NOMO-1 (cell line): ENCODE results near the gene ZNF296.

Source experiments
- DNase-seq, 2 experiments: peaks; one replicate each; lab custom pipeline; 2025; ENCODE audit not compliant: unreplicated experiment in 2 of 2; lab: John Stamatoyannopoulos, UW

The ZNF296 gene

DNA sequence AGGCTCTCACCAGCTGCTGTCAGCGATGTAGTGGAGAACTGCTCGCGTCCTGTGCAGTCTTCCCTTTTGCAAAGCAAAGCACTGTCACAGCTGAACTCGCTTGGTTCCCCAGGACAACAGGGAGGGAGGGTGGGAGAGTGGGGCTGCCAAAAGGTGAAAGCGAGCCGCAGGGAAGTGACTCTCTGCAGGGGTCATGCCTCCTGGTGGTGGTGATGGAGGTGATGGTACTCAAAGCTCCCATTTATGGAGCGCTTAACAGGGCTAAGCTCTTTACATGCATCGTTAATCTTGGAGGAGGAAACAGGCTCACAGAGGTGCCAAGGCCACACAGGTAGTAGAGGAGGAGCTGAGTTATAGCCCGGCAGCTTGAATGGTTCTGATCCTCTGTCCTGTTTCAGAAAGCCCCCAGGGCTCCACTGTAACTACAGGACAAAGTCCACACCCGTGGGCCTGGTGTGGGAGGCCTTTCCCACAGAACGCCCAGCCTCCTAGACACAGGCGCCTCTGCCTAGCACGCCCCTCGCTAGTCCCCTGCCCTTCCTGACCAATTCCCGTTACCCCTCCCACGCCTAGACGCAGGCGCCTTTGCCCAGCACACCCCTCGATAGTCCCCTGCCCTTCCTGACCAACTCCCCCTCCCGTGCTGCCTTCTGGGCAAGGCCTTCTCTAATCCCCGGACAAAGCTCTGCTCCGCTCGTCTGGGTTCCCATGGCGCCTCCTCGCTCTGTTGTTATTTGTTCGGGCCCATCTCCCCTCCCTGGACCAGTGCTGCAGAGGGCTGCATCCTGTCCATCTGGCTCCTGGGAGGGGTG, 27.4 kb upstream of the ZNF296 start:
- no peak for DNase-seq

DNA sequence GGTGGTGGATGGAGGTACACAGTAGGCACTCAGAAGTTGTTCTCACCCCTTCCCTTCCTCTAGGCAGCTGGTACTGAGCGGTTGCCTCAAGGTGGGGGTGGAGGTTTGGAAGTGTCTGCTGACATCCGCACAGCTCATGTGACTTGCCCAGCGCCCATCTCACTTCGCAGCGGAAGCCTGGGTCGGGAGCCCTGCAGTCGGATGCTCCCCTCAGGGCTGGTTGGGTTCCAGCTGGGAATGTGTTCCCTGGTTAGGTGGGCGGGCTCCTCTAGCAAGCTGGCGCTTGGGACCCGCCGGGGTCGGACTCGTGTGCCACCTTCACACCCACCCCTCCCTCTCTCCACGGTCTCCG, 26.9 kb upstream of the ZNF296 start:
- DNase-seq, result no peak

GRCh38 chr19:45102481-45102880, 26.2 kb upstream of the ZNF296 start:
- DNase-seq, result no peak

- DNase-seq, result no peak
These were observed 25.5 kb upstream of the ZNF296 start for GRCh38 chr19:45101806-45102205.

DNA sequence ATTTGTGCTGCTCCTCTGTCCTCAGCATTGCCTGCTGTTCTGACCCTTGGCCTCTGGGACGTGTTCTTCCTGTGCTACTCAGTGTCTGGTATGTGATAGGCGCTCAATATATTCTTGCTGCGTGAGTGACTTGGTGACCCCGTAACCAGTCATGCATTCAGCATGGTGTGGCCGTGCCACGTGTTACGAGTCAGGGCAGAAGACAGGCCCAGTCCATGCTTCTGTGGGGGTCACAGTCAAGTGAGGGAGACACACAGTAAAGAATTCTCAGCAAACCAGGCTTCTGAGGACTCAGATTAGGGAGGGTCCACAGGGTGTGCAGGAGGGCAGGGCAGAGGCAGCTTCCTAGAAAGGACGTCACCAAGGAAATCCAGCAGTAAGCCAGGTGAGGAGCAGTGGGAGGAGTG, 24.6 kb upstream of the ZNF296 start:
- no peak for DNase-seq

DNA sequence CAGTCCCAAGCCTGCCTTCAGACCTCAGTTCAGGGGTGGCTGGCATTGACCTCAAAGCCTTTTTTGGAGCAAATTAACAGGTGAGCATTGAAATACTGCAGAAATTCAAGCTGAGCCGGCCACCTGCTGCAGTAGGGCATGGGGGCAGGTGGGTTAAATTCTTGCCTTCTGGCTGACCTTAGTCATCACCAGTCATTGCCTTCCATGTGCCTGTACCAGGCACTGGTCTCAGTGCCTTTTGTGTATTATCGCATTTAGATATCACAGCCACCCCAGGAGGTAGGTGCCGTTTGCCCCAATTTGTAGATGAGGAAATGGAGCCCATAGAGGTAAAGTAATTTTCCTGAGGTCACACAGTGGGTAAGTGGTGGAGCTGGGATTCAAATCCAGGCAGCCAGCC, 23.9 kb upstream of the ZNF296 start:
- no peak for DNase-seq

- DNase-seq, result no peak
These were observed 23.4 kb upstream of the ZNF296 start for GRCh38 chr19:45099467-45100191.

GRCh38 chr19:45098521-45099466, 22.5 kb upstream of the ZNF296 start:
- DNase-seq, result no peak

- no peak for DNase-seq
These were observed 21.7 kb upstream of the ZNF296 start for GRCh38 chr19:45097776-45098520.

DNA sequence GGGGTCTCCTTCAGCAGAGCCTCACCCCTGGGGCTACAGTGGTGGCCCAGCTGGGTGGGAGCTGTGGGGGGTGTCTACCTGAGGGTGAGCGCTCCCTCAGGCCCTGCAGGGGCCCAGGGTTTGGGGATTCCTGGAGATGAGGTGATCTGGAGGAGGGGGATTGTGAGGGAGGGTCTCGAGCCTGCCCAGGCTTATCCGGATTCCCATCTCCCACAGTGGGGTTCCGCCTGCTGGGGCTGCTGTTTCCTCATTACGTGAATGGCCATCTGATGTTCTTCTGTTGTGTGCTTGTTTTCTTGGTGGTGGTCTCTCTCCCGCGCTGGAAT, 21.1 kb upstream of the ZNF296 start:
- DNase-seq, result no peak

- DNase-seq, result no peak
These were observed 20.4 kb upstream of the ZNF296 start for GRCh38 chr19:45096700-45097099.

DNA sequence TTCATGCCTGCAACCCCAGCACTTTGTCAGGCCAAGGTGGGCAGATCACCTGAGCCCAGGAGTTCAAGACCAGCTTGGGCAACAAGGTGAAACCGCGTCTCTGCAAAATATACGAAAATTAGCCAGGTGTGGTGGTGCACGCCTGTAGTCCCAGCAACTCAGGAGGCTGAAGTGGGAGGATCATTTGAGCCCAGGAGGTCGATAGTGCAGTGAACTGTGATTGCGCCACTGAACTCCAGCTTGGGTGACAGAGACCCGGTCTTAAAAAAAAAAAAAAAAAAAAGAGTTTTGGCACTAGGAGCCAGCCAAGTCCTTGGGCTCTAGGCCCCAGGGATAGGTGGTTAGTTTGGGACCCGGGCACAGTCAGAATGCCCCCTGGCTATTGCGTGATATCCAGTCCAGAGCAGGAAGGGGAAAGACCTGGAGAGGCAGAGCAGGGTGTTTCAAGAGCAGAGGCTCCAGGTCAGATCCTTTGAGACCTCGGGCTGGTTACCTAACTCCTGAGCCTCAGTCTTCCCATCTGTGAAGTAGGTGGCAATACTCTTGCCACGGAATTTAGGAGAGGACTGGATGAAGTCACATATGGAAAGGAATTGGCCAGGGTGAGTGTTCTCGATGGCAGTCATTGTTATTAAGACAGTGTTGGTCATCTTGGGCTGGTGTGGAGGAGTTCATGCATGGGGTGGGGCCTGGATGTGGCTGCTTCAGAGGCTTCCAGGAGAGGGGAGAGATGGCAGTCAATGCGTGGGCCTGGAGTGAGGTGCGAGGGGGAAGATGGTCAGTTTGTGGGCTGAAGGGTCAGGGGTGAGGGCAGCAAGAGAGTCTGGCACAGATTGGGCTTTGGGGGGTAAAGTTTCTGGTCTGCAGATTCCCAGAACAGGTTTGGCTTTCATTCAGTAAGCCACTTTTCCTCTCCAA, 19.5 kb upstream of the ZNF296 start:
- no peak for DNase-seq

GRCh38 chr19:45094707-45095106, 18.4 kb upstream of the ZNF296 start:
- DNase-seq, result no peak

DNA sequence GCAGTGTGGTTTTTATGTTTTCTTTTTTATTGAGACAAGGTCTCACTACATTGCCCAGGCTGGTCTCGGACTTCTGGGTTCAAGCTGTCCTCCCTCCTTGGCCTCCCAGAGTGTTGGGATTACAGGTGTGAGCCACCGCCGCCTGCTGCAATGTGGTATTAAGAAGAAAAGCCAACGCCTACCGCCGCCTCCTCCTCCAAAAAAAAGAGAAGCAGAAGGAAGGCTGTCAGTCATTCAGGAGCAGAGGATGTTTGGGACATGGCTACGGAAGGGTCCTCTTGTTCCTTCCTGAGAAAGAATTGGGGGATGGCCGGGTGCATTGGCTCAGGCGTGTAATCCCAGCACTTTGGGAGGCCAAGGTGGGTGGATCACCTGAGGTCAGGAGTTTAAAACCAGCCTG, 17.9 kb upstream of the ZNF296 start:
- DNase-seq, result no peak

DNA sequence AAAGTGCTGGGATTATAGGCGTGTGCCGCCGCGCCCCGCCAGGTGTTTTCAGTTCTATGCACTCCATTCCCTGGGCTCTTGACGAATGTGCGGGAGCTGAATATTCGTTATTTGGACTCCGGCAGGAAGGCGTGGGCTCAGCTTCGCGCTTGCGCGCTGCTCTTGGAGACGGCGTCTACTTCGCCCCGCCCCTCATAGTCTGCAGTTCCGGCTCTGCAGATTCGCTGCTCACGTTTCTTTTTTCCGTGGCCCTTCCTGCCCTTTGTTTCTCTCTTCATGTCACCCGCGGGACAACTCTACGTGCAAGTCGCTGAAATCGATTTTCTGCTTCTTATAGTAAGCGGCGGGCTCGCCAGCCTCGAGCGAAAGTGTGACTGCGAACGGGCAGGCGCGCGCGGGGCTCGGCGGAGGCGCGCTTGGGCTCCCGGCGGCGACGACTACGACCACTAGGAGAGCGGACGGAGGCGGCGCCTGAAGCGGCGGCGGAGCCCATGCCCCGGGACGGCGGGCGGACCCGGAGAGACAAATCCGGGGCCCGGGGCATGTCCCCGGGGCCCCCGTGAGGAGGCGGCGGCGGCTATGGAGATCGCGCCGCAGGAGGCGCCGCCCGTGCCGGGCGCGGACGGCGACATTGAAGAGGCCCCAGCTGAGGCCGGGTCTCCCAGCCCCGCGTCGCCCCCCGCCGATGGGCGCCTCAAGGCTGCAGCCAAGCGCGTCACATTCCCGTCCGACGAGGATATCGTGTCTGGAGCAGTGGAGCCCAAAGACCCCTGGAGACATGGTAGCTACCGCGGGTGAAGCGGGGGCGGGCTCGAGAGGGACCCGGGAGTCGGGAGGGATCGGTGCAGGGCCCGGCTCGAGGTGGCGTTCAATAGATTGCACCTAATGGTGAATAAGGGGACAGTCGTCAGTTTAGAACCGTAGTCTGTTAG, 16.7 kb upstream of the ZNF296 start, which contains the start of gene PPP1R37:
Gene PPP1R37 (plus strand): TSS at position 433 of the 932 bp plus-strand sequence. CDS start 147 bp downstream, at position 580.
- DNase-seq, result peak; percentile 92 to 94

DNA sequence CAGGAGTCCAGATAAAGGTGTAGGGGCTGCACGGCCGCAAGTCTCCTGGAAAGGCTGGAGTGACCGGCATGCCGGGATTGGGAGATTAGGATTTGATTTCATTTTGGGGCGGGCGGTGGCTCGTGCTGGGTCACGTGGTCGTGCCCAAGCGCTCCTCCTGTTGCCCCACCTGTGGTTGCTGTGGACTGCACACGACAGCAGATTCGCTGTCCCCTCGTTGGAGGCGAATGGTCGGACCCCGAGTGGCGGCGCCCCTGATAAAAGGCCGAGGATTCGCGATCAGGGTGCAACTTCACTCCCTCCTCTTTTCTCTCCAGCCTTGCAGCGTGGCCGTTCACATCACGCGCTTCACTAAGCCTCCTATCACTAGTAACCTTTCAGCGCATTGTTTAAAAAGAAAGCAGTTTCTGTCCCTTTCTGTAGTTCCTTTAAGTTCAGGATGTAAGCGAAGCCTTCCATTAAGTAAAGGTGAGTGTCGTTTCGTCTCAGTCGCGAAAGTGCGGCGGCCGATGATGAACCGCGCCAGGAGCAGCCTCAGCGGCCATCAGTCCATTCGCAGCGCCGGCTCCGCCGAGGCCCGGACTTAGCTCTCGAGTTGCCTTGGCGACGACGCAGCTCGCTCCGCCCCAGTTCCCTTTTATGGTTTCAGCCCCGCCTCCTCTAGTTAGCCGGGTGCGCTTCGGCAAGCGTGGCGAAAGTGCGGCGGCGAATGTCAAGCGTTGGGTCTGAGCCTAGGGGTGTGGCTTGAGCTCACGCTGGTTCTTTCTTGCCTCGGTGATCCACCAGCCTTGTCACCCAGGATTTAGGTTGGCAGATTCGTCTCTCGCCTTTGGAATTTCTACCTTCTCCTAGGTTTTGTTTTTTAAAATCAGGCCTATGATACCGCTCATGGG, 15.0 kb upstream of the ZNF296 start:
- peak; percentile 95 to 97 for DNase-seq

- DNase-seq, result no peak
These were observed 14.3 kb upstream of the ZNF296 start for GRCh38 chr19:45090606-45091005.
